Nephron (organoid): ENCODE data around the gene FBXO10.
A peak's percentile ranks its signal among the peaks of the same experiment; 100 is the strongest.

ENCODE experiments used
- H3K27ac Mint-ChIP-seq, 3 experiments: 2 replicates each; pipeline ENCODE4 v1.8.0; 2020; ENCODE audit warnings: mixed read lengths in 3 of 3, mild to moderate bottlenecking in 2 of 3, moderate library complexity in 1 of 3
- H3K27me3 Mint-ChIP-seq: 2 replicates; pipeline ENCODE4 v1.8.0; 2021; ENCODE audit warnings: low read depth, mild to moderate bottlenecking, moderate library complexity, mixed read lengths
- H3K36me3 Mint-ChIP-seq: 2 replicates; pipeline ENCODE4 v1.8.0; 2020; ENCODE audit warnings: low read depth, mixed read lengths
- H3K4me1 Mint-ChIP-seq: 2 replicates; pipeline ENCODE4 v1.8.0; 2020; ENCODE audit warnings: mixed read lengths
- H3K4me3 Mint-ChIP-seq, 3 experiments: 2 replicates each; pipeline ENCODE4 v1.8.0; 2020; ENCODE audit warnings: mild to moderate bottlenecking in 3 of 3, mixed read lengths in 3 of 3, moderate library complexity in 2 of 3
- H3K9me3 Mint-ChIP-seq: 2 replicates; pipeline ENCODE4 v1.8.0; 2020; ENCODE audit warnings: mixed read lengths
- TF ChIP-seq, protein P1 (sequence below), 3 experiments: fragments of 200-600 bp; sonication (generic); IDR thresholded peaks; one replicate each; pipeline ENCODE4 v1.5.0; 2021; ENCODE audit warnings: antibody characterized with exemption in 3 of 3; ENCODE audit not compliant: unreplicated experiment in 3 of 3

The FBXO10 gene

GRCh38 chr9:37551888-37552287, 24.3 kb downstream of the FBXO10 start:
- Mint-ChIP-seq H3K36me3 (peaks cover 29% of the 10 kb centered on the region), H3K27ac (peak overlapping the region in 1 of 3 experiments; percentile 1), H3K9me3 (no peaks in the 10 kb centered on the region), H3K4me1 (peaks cover 11% of the 10 kb centered on the region), H3K27me3 (no peaks in the 10 kb centered on the region), H3K4me3 (no peak overlapping the region)
- TF ChIP-seq, protein P1, sequence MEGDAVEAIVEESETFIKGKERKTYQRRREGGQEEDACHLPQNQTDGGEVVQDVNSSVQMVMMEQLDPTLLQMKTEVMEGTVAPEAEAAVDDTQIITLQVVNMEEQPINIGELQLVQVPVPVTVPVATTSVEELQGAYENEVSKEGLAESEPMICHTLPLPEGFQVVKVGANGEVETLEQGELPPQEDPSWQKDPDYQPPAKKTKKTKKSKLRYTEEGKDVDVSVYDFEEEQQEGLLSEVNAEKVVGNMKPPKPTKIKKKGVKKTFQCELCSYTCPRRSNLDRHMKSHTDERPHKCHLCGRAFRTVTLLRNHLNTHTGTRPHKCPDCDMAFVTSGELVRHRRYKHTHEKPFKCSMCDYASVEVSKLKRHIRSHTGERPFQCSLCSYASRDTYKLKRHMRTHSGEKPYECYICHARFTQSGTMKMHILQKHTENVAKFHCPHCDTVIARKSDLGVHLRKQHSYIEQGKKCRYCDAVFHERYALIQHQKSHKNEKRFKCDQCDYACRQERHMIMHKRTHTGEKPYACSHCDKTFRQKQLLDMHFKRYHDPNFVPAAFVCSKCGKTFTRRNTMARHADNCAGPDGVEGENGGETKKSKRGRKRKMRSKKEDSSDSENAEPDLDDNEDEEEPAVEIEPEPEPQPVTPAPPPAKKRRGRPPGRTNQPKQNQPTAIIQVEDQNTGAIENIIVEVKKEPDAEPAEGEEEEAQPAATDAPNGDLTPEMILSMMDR (IDR thresholded peaks at IDR 0.05; ENCODE audit: unreplicated experiment in 3 of 3): no peak

- peaks cover 24% of the 10 kb centered on the region for H3K36me3 Mint-ChIP-seq
- TF ChIP-seq, protein P1 (IDR thresholded peaks at IDR 0.05; ENCODE audit: unreplicated experiment in 3 of 3): no peak
- H3K27me3 Mint-ChIP-seq: no peaks in the 10 kb centered on the region
- no peaks in the 10 kb centered on the region for H3K9me3 Mint-ChIP-seq
- peak overlapping the region in 1 of 3 experiments; percentile 1 for H3K27ac Mint-ChIP-seq
- no peak overlapping the region for H3K4me3 Mint-ChIP-seq
- peaks cover 11% of the 10 kb centered on the region for H3K4me1 Mint-ChIP-seq
Measured at GRCh38 chr9:37551468-37551867, 24.7 kb downstream of the FBXO10 start.

GRCh38 chr9:37550781-37551180, 25.4 kb downstream of the FBXO10 start:
- H3K4me1 Mint-ChIP-seq: peaks cover 11% of the 10 kb centered on the region
- TF ChIP-seq, protein P1 (IDR thresholded peaks at IDR 0.05; ENCODE audit: unreplicated experiment in 3 of 3): no peak
- peak overlapping the region in 1 of 3 experiments; percentile 59 for H3K27ac Mint-ChIP-seq
- peaks cover 21% of the 10 kb centered on the region for H3K36me3 Mint-ChIP-seq
- no peaks in the 10 kb centered on the region for H3K9me3 Mint-ChIP-seq
- H3K4me3 Mint-ChIP-seq: no peak overlapping the region
- no peaks in the 10 kb centered on the region for H3K27me3 Mint-ChIP-seq

- no peaks in the 10 kb centered on the region for H3K27me3 Mint-ChIP-seq
- H3K36me3 Mint-ChIP-seq: peaks cover 23% of the 10 kb centered on the region
- H3K9me3 Mint-ChIP-seq: no peaks in the 10 kb centered on the region
- TF ChIP-seq, protein P1 (IDR thresholded peaks at IDR 0.05; ENCODE audit: unreplicated experiment in 3 of 3): no peak
- H3K4me3 Mint-ChIP-seq: no peak overlapping the region
- peaks cover 11% of the 10 kb centered on the region for H3K4me1 Mint-ChIP-seq
- no peak overlapping the region for H3K27ac Mint-ChIP-seq
Measured at GRCh38 chr9:37549527-37549926, 26.7 kb downstream of the FBXO10 start.

- H3K4me3 Mint-ChIP-seq: no peak overlapping the region
- no peaks in the 10 kb centered on the region for H3K27me3 Mint-ChIP-seq
- H3K27ac Mint-ChIP-seq: no peak overlapping the region
- peaks cover 17% of the 10 kb centered on the region for H3K36me3 Mint-ChIP-seq
- peaks cover 11% of the 10 kb centered on the region for H3K4me1 Mint-ChIP-seq
- H3K9me3 Mint-ChIP-seq: no peaks in the 10 kb centered on the region
- TF ChIP-seq, protein P1 (IDR thresholded peaks at IDR 0.05; ENCODE audit: unreplicated experiment in 3 of 3): no peak
Measured at GRCh38 chr9:37547328-37547878, 28.8 kb downstream of the FBXO10 start.

GRCh38 chr9:37543468-37543867, 32.7 kb downstream of the FBXO10 start:
- peaks cover 37% of the 10 kb centered on the region for H3K36me3 Mint-ChIP-seq
- TF ChIP-seq, protein P1 (IDR thresholded peaks at IDR 0.05; ENCODE audit: unreplicated experiment in 3 of 3): no peak
- H3K4me3 Mint-ChIP-seq: no peak overlapping the region
- H3K27me3 Mint-ChIP-seq: no peaks in the 10 kb centered on the region
- no peak overlapping the region for H3K27ac Mint-ChIP-seq
- H3K4me1 Mint-ChIP-seq: no peaks in the 10 kb centered on the region
- H3K9me3 Mint-ChIP-seq: no peaks in the 10 kb centered on the region
